ENCODE measurements around the gene NKPD1. TPM values are rescaled to one million over a fixed set of nuclear protein-coding genes. Genes with fewer than 3 reads are reported as not detected.

Gene NKPD1
- total RNA-seq, 8 experiments from 2014 or later = 0.49 to 1.4 (median 0.63) TPM

DNA sequence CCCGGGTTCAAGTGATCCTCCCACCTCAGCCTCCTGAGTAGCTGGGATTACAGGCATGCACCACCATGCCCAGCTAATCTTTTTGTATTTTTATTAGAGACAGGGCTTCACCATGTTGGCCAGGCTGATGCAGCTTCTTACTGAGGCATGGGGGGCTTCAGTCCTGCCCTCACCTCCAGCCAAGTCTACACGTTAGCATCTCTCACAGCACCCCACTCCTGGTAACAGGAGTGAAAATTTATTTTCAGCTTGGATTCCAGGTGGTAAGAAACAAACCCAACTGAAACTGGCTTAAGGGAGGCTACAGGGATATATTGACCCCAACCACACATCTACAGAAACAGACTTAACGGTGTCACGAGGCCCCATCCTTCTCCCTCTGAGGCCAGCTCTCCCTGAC is 10.6 kb downstream of the NKPD1 start:
- H3K4me3 ChIP-seq = no peak overlapping the region
- in situ Hi-C loops (cut with MboI; ENCODE audit: low pct_unique_long_range_greater_than_20kb in 2 of 9, low sequenced_read_pairs in 9 of 9, unreplicated experiment in 9 of 9) = no loop called here
- no peak overlapping the region for H3K27ac ChIP-seq
- H3K4me1 ChIP-seq (replicated peaks in 1 of 2) = peaks cover 24 to 25% of the 10 kb centered on the region in 2 donors
- 80 to 100% (median 95%) methylated on average over 1 to 2 of the region's 4 CpGs; no CpG with 5 or more reads in 6 of the 10 experiments for WGBS, 10 experiments
- ATAC-seq (replicated peaks in 6 of 8) = no peak

GRCh38 chr19:45149129-45149528 is 11.7 kb downstream of the NKPD1 start:
- WGBS, 10 experiments = 78 to 100% (median 86%) methylated on average over 1 to 8 of the region's 9 CpGs; no CpG with 5 or more reads in 3 of the 10 experiments
- no peak for ATAC-seq (replicated peaks in 6 of 8)
- Histone ChIP-seq H3K4me1 (replicated peaks in 1 of 2) (peaks cover 24 to 25% of the 10 kb centered on the region in 2 donors), H3K4me3 (no peak overlapping the region), H3K27ac (no peak overlapping the region)
- in situ Hi-C loops (cut with MboI; ENCODE audit: low pct_unique_long_range_greater_than_20kb in 2 of 9, low sequenced_read_pairs in 9 of 9, unreplicated experiment in 9 of 9) = no loop called here

DNA sequence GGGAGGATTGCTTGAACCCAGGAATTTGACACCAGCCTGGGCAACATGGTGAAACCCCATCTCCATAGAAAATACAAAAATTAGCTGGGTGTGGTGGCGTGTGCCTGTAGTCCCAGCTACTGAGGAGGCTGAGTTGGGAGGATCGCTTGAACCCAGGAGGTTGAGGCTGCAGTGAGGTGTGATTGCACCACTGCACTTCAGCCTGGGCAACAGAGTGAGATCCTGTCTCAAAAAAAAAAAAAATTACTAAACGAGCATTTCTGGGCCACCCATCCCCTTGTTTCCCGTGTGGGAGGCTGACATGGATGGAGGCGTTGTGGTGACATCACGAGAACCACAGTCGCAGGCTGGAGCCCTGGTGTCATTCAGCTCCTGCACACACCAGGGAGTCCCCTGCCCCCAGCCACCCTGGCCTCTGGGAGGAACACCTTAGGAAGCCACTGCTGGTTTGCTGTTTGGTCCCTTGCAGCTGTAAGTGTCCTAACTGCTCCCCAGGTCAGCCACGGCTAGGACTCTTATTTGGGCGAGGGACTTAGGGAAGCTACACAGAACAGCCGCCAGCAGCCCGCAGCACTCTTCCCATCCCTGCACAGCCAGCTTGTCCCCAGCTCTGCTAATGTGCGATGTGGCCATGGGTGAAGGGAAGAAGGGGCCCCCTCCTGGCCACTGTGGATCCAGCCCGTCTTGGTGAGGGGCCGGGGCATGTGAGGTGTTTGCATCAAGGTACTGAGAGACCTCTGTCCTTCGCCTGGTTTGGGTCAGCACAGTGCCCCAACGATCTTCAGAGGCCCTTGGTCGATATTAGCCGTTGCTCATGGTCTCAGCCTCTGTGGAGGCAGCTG is 12.7 kb downstream of the NKPD1 start:
- in situ Hi-C loops (cut with MboI; ENCODE audit: low pct_unique_long_range_greater_than_20kb in 2 of 9, low sequenced_read_pairs in 9 of 9, unreplicated experiment in 9 of 9) = no loop called here
- Histone ChIP-seq H3K4me3 (no peak overlapping the region), H3K27ac (no peak overlapping the region), H3K4me1 (replicated peaks in 1 of 2) (peaks cover 15 to 22% of the 10 kb centered on the region in 2 donors)
- no peak for ATAC-seq (replicated peaks in 6 of 8)
- 60 to 83% (median 81%) methylated on average over 1 to 9 of the region's 18 CpGs; no CpG with 5 or more reads in 6 of the 10 experiments for WGBS, 10 experiments

GRCh38 chr19:45146741-45147205 is 14.0 kb downstream of the NKPD1 start:
- no peak overlapping the region for H3K4me3 ChIP-seq
- WGBS, 10 experiments = 20% methylated on average over 1 of the region's 18 CpGs; no CpG with 5 or more reads in 9 of the 10 experiments
- peak in 5 of 8 experiments; percentile 75 to 89 (median 85) for ATAC-seq (replicated peaks in 6 of 8)
- peaks cover 9 to 17% of the 10 kb centered on the region in 2 donors for H3K4me1 ChIP-seq (replicated peaks in 1 of 2)
- in situ Hi-C loops (cut with MboI; ENCODE audit: low pct_unique_long_range_greater_than_20kb in 2 of 9, low sequenced_read_pairs in 9 of 9, unreplicated experiment in 9 of 9) = no loop called here
- H3K27ac ChIP-seq = peak overlapping the region; percentile 4 to 31

- WGBS, 10 experiments = 60% methylated on average over 1 of the region's 13 CpGs; no CpG with 5 or more reads in 9 of the 10 experiments
- ATAC-seq (replicated peaks in 6 of 8) = no peak
- Histone ChIP-seq H3K4me1 (replicated peaks in 1 of 2) (peaks cover 9 to 17% of the 10 kb centered on the region in 2 donors), H3K4me3 (no peak overlapping the region), H3K27ac (peak overlapping the region; percentile 4 to 31)
- in situ Hi-C loops (cut with MboI; ENCODE audit: low pct_unique_long_range_greater_than_20kb in 2 of 9, low sequenced_read_pairs in 9 of 9, unreplicated experiment in 9 of 9) = no loop called here
Observed at GRCh38 chr19:45146251-45146650, 14.5 kb downstream of the NKPD1 start.

- ATAC-seq (replicated peaks in 6 of 8) = no peak
- H3K4me3 ChIP-seq = no peak overlapping the region
- no peak overlapping the region for H3K27ac ChIP-seq
- peaks cover 9 to 17% of the 10 kb centered on the region in 2 donors for H3K4me1 ChIP-seq (replicated peaks in 1 of 2)
- in situ Hi-C loops (cut with MboI; ENCODE audit: low pct_unique_long_range_greater_than_20kb in 2 of 9, low sequenced_read_pairs in 9 of 9, unreplicated experiment in 9 of 9) = no loop called here
- WGBS, 10 experiments = 89 to 97% (median 89%) methylated on average over 5 to 7 of the region's 54 CpGs; no CpG with 5 or more reads in 7 of the 10 experiments
Observed at GRCh38 chr19:45145270-45146189, 15.3 kb downstream of the NKPD1 start.

- H3K27ac ChIP-seq = no peak overlapping the region
- no peak for ATAC-seq (replicated peaks in 6 of 8)
- peaks cover 9 to 17% of the 10 kb centered on the region in 2 donors for H3K4me1 ChIP-seq (replicated peaks in 1 of 2)
- 77 to 100% (median 100%) methylated on average over 1 to 6 of the region's 53 CpGs; no CpG with 5 or more reads in 5 of the 10 experiments for WGBS, 10 experiments
- in situ Hi-C loops (cut with MboI; ENCODE audit: low pct_unique_long_range_greater_than_20kb in 2 of 9, low sequenced_read_pairs in 9 of 9, unreplicated experiment in 9 of 9) = no loop called here
- no peak overlapping the region for H3K4me3 ChIP-seq
Observed at GRCh38 chr19:45144431-45145269, 16.1 kb downstream of the NKPD1 start.

DNA sequence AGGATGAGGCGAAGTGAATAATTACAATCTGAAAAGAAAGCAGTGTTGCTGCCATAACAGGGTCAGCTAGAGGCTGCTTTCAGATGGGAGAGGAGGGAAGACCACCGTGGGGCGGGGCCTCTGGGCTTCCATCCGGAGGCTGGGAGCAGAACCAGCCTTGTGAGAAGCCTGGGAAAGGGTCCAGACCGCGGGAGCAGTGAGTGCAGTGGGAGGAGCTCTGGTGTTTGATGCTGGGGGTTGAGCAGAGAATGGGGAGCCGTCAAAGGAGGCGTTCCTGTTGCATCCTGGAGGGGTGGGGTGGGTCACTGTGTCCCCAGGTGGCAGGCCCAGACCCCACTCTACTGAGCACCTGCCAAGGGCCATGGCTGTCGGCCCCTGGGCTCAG is 18.1 kb downstream of the NKPD1 start:
- no peak overlapping the region for H3K27ac ChIP-seq
- peaks cover 9 to 17% of the 10 kb centered on the region in 2 donors for H3K4me1 ChIP-seq (replicated peaks in 1 of 2)
- 56 to 88% methylated on average over 3 of the region's 9 CpGs; no CpG with 5 or more reads in 8 of the 10 experiments for WGBS, 10 experiments
- ATAC-seq (replicated peaks in 6 of 8) = no peak
- in situ Hi-C loops (cut with MboI; ENCODE audit: low pct_unique_long_range_greater_than_20kb in 2 of 9, low sequenced_read_pairs in 9 of 9, unreplicated experiment in 9 of 9) = no loop called here
- H3K4me3 ChIP-seq = no peak overlapping the region

GRCh38 chr19:45142016-45142725 is 18.6 kb downstream of the NKPD1 start:
- peaks cover 12 to 14% of the 10 kb centered on the region in 2 donors for H3K4me1 ChIP-seq (replicated peaks in 1 of 2)
- WGBS, 10 experiments = 93 to 97% methylated on average over 3 to 10 of the region's 33 CpGs; no CpG with 5 or more reads in 8 of the 10 experiments
- no peak for ATAC-seq (replicated peaks in 6 of 8)
- H3K27ac ChIP-seq = no peak overlapping the region
- no peak overlapping the region for H3K4me3 ChIP-seq
- in situ Hi-C loops (cut with MboI; ENCODE audit: low pct_unique_long_range_greater_than_20kb in 2 of 9, low sequenced_read_pairs in 9 of 9, unreplicated experiment in 9 of 9) = no loop called here

DNA sequence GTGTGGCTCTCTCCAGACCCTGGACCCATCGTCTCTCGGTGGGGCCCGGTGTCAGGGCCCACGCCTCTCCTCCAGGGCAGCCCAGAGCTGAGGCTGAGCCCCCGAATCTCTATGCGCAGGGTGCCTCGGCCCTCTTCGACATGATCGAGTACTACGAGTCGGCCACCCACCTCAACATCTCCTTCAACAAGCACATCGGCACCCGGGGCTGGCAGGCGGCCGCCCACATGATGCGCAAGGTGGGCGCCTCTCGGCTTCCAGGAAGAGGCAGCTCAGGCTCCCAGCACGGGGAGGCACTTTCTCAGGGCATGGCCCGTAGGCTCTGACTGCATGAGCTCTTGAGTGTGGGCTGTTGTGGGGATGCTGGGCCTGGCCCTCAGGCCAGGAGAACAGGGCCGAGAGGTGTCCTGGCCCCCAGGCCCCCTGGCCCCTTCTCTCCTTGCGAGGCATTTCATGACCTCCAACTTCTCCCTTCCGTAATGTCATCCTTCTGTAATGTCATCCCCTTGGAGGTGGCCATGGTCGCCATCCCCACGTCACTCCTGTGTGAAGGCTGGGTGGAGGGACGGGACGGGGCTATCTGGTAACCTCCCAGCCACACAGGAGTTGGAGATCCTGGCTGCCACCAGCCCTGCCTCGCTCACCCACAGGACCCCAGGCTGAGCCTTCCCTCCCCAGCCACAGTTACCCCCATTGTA is 19.4 kb downstream of the NKPD1 start:
- WGBS, 10 experiments = 93 to 100% (median 100%) methylated on average over 1 to 8 of the region's 28 CpGs; no CpG with 5 or more reads in 7 of the 10 experiments
- Histone ChIP-seq H3K4me3 (no peak overlapping the region), H3K4me1 (replicated peaks in 1 of 2) (peaks cover 8 to 14% of the 10 kb centered on the region in 2 donors), H3K27ac (no peak overlapping the region)
- no peak for ATAC-seq (replicated peaks in 6 of 8)
- in situ Hi-C loops (cut with MboI; ENCODE audit: low pct_unique_long_range_greater_than_20kb in 2 of 9, low sequenced_read_pairs in 9 of 9, unreplicated experiment in 9 of 9) = no loop called here

DNA sequence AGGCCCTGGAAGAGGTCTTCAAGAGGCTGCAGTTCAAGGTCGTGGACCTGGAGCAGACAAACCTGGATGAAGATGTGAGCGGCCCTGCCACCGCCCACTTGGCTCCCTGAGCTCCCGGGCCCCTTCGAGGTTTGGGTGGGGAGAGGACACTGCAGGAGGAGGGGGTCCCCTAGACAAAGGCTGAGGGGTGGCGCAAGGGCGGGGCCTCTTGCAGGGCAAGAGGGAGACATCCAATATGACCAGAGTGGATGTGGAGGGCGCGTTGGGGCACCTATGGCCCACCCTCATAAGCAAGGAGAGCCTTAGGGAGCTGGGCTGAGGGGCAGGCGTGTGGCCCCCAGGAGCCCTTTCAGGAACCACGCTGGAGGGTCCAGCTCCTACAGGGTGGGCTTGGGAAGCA is 20.2 kb downstream of the NKPD1 start:
- Histone ChIP-seq H3K4me1 (replicated peaks in 1 of 2) (peaks cover 7 to 17% of the 10 kb centered on the region in 2 donors), H3K27ac (no peak overlapping the region), H3K4me3 (no peak overlapping the region)
- 70% methylated on average over 2 of the region's 11 CpGs; no CpG with 5 or more reads in 9 of the 10 experiments for WGBS, 10 experiments
- in situ Hi-C loops (cut with MboI; ENCODE audit: low pct_unique_long_range_greater_than_20kb in 2 of 9, low sequenced_read_pairs in 9 of 9, unreplicated experiment in 9 of 9) = no loop called here
- no peak for ATAC-seq (replicated peaks in 6 of 8)
